Endothelial cell of umbilical vein (primary cell): Measurements from ENCODE around the gene CCDC12. TPM values are rescaled to one million over a fixed set of nuclear protein-coding genes. Genes with fewer than 3 reads are reported as not detected.

ENCODE experiments used
- BruUV-seq: library from RNA; stranded (reverse); fragments of 400-500 nt; replicated peaks from 2 replicates; lab custom pipeline; 2021; lab: Mats Ljungman, UMichigan
- CTCF ChIA-PET: fragments of 300-600, 350-600 bp; sonication (Branson Sonifier 250); formaldehyde crosslinking; loops from one replicate; lab custom pipeline; 2021; ENCODE audit warnings: antibody characterized with exemption, inconsistent platforms; lab: Charles Lee
- POLR2A ChIA-PET: fragments of 300-600, 350-600 bp; sonication (Branson Sonifier 250); formaldehyde crosslinking; loops from one replicate; lab custom pipeline; 2021; ENCODE audit warnings: antibody characterized with exemption, inconsistent platforms; lab: Charles Lee
- DNase-seq: peaks from one replicate; pipeline ENCODE4 v3.0.0-alpha.2; 2011; ENCODE audit warnings: low read depth, low spot score
- FAIRE-seq: peaks from 2 replicates; lab custom pipeline; 2011; peaks lifted over from hg19 to GRCh38; lab: Jason Lieb, UNC
- H2AFZ ChIP-seq: 2 replicates; pipeline ENCODE4 v1.6.0; 2012; ENCODE audit warnings: low read depth, low read length, control low read depth, inconsistent platforms
- H3K27ac ChIP-seq: 2 replicates; pipeline ENCODE4 v1.5.1; 2011; ENCODE audit warnings: low read depth, mild to moderate bottlenecking, control low read depth, low read length, moderate library complexity; ENCODE audit not compliant: insufficient read depth
- H3K27me3 ChIP-seq, 2 experiments: 2 replicates each; pipeline versions ENCODE4 v1.6.0 to v1.6.1; 2011; ENCODE audit warnings: low read length in 2 of 2, mixed read lengths in 1 of 2; ENCODE audit not compliant: control insufficient read depth in 2 of 2, insufficient read depth in 2 of 2
- H3K36me3 ChIP-seq, 2 experiments: 2 replicates in 1 of 2; 3 replicates in 1 of 2; pipeline ENCODE4 v1.5.1; 2011; ENCODE audit warnings: low read length in 2 of 2, mild to moderate bottlenecking in 1 of 2, moderate library complexity in 1 of 2; ENCODE audit not compliant: control insufficient read depth in 2 of 2, insufficient read depth in 2 of 2; ENCODE audit errors: extremely low read depth in 1 of 2
- H3K4me1 ChIP-seq: 3 replicates; pipeline ENCODE4 v1.5.1; 2011; ENCODE audit warnings: mild to moderate bottlenecking, low read length; ENCODE audit not compliant: control insufficient read depth, insufficient read depth; ENCODE audit errors: extremely low read depth
- H3K4me2 ChIP-seq: 2 replicates; pipeline ENCODE4 v1.6.1; 2011; ENCODE audit warnings: low read length, control low read depth, mixed read lengths; ENCODE audit not compliant: insufficient read depth
- H3K4me3 ChIP-seq, 3 experiments: fragments of 200-600 bp in 1 of 3; sonication (generic), shearing (Covaris generic) in 1 of 3; replicated peaks in 1 of 3; 2 replicates each; pipeline ENCODE4 v1.5.1; 2011 to 2016; ENCODE audit warnings: control low read depth in 3 of 3, low read length in 3 of 3, mild to moderate bottlenecking in 2 of 3, inconsistent platforms in 1 of 3, low read depth in 1 of 3, moderate library complexity in 1 of 3; ENCODE audit not compliant: insufficient read depth in 1 of 3
- H3K79me2 ChIP-seq: 2 replicates; pipeline ENCODE4 v1.6.0; 2012; ENCODE audit warnings: low read length, inconsistent platforms; ENCODE audit not compliant: control insufficient read depth, insufficient read depth
- H3K9ac ChIP-seq: replicated peaks from 2 replicates; pipeline ENCODE3; 2011; ENCODE audit warnings: low read length, control low read depth; ENCODE audit not compliant: insufficient read depth; ENCODE audit errors: extremely low read depth
- H3K9me1 ChIP-seq: replicated peaks from 3 replicates; pipeline ENCODE4 v1.6.0; 2011; ENCODE audit warnings: mild to moderate bottlenecking, low read length; ENCODE audit not compliant: control insufficient read depth, insufficient read depth; ENCODE audit errors: extremely low read depth
- H3K9me3 ChIP-seq: replicated peaks from 2 replicates; pipeline ENCODE4 v1.5.1; 2012; ENCODE audit warnings: low read length, inconsistent platforms; ENCODE audit not compliant: control insufficient read depth, insufficient read depth
- H4K20me1 ChIP-seq: replicated peaks from 2 replicates; pipeline ENCODE3; 2011; ENCODE audit warnings: mild to moderate bottlenecking, low read length; ENCODE audit not compliant: control insufficient read depth, insufficient read depth; ENCODE audit errors: extremely low read depth
- CTCF ChIP-seq, 2 donors: IDR thresholded peaks; 1 replicate in 1 of 2; 2 replicates in 1 of 2; pipeline ENCODE4 v1.5.1; 2011; ENCODE audit warnings: low read length in 2 of 2, mild to moderate bottlenecking in 2 of 2, moderate library complexity in 2 of 2, control low read depth in 1 of 2, inconsistent platforms in 1 of 2, low read depth in 1 of 2; ENCODE audit not compliant: insufficient read depth in 1 of 2; ENCODE audit errors: extremely low read depth in 1 of 2
- EZH2 ChIP-seq: IDR thresholded peaks from 2 replicates; pipeline ENCODE4 v1.6.1; 2012; ENCODE audit warnings: borderline replicate concordance, low read depth, mild to moderate bottlenecking, moderate library complexity, low read length, inconsistent platforms; ENCODE audit not compliant: severe bottlenecking
- FOS ChIP-seq: IDR thresholded peaks from 2 replicates; pipeline ENCODE4 v1.6.1; 2011; ENCODE audit warnings: mild to moderate bottlenecking, low read length, moderate library complexity, borderline replicate concordance; ENCODE audit not compliant: insufficient read depth
- GATA2 ChIP-seq: IDR thresholded peaks from 2 replicates; pipeline ENCODE4 v1.7.0; 2011; ENCODE audit warnings: low read depth, mild to moderate bottlenecking, moderate library complexity, mixed read lengths, low read length; ENCODE audit not compliant: insufficient read length, insufficient read depth
- JUN ChIP-seq: IDR thresholded peaks from 2 replicates; pipeline ENCODE4 v1.6.1; 2011; ENCODE audit warnings: borderline replicate concordance, low read depth; ENCODE audit not compliant: insufficient read length, insufficient read depth
- MYC ChIP-seq: IDR thresholded peaks from one replicate; pipeline ENCODE4 v1.6.1; 2011; ENCODE audit warnings: mild to moderate bottlenecking, low read depth, low read length
- POLR2A ChIP-seq: IDR thresholded peaks from 2 replicates; pipeline ENCODE4 v1.6.1; 2012; ENCODE audit warnings: low read depth, mild to moderate bottlenecking, control low read depth, low read length
- POLR2AphosphoS5 ChIP-seq: IDR thresholded peaks from 2 replicates; pipeline ENCODE4 v1.6.1; 2012; ENCODE audit warnings: low read depth, mild to moderate bottlenecking, control low read depth, low read length, moderate library complexity; ENCODE audit not compliant: insufficient read depth
- dilution Hi-C: fragments of 300-500 bp; cut with MboI; formaldehyde crosslinking; loops from one replicate; pipeline ENCODE4 v1.15.0; 2019; ENCODE audit warnings: low sequenced_read_pairs; ENCODE audit not compliant: extremely low pct_ligation_motif_present
- intact Hi-C: fragments of 100-400 bp; cut with micrococcal nuclease; formaldehyde crosslinking; loops from one replicate; pipeline ENCODE4 v1.10.0; 2022
- polyA plus RNA-seq, 4 experiments: library from polyadenylated mRNA; depleted of rRNA in 3 of 4; stranded (reverse) in 3 of 4; unstranded in 1 of 4; fragments of >200 nt; gene quantifications; 2 replicates each; pipeline versions ENCODE4 v1.2.1 to v1.2.3, GENCODE V29; 2011 to 2012; ENCODE audit warnings: missing spikeins in 1 of 4
- total RNA-seq: library from RNA; stranded (reverse); gene quantifications from 2 replicates; pipeline ENCODE4 v1.2.3, GENCODE V29; 2021
- TF ChIP-seq, protein P1 (sequence below): IDR thresholded peaks from 2 replicates; pipeline ENCODE4 v1.6.1; 2011; ENCODE audit not compliant: insufficient read depth, insufficient read length

Gene CCDC12
- total and polyA plus RNA-seq, 2 donors (not counting 3 experiments of a cell fraction or from before 2014, with no cell fraction given), result 35.1 to 50.5 TPM

DNA sequence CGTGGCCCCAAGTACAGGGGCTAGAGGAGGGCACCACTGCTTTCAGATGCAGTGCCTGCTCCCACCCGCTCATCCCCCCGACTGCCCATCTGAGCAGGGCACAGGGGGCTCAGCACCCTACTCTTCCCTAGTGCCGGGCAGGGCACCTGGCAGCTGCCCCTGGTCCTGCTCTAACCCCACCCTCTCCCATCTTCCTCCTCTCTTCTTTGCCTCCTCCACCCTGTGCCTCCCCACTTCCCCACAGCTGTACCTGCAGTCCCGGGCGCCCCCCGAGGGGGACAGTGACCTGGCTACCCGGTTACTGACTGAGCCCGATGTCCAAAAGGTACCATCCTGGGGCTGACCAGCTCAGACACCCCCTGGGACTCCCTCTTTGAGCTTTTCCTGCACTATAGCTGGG lies 15.7 kb upstream of the CCDC12 start:
- H3K4me2 ChIP-seq, result no peak overlapping the region
- peaks cover 16% of the 10 kb centered on the region for H3K4me1 ChIP-seq
- ChIA-PET POLR2A (interaction anchor here (0.6 kb wide), 1 partner anchor 277 kb away, joined by 3 read pairs; no protein-coding TSS in a partner anchor), CTCF (interaction anchor here (1.1 to 1.7 kb wide), 2 partner anchors 16 to 69 kb away, joined by 3 to 9 read pairs; no protein-coding TSS in a partner anchor)
- peaks cover 5% of the 10 kb centered on the region for H3K79me2 ChIP-seq
- TF ChIP-seq, protein P1, sequence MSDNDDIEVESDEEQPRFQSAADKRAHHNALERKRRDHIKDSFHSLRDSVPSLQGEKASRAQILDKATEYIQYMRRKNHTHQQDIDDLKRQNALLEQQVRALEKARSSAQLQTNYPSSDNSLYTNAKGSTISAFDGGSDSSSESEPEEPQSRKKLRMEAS, result no peak
- no peak for TF ChIP-seq POLR2A
- TF ChIP-seq FOS, result no peak
- no peak for TF ChIP-seq JUN
- TF ChIP-seq POLR2AphosphoS5, result no peak
- no peak for TF ChIP-seq GATA2
- no peak for TF ChIP-seq CTCF (IDR thresholded peaks at IDR 0.05; ENCODE audit: extremely low read depth in 1 of 2, insufficient read depth in 1 of 2, low read depth in 1 of 2, low read length in 2 of 2)
- no peak for TF ChIP-seq MYC
- TF ChIP-seq EZH2, result no peak
- no peak overlapping the region for H3K27ac ChIP-seq
- intact Hi-C loops (loop anchor here (10.0 kb wide), 1 partner anchor 287 kb away; the partner anchor contains the start of gene TMIE), dilution Hi-C loops (no loop called here)
- no peaks in the 10 kb centered on the region for H3K9me3 ChIP-seq
- peaks cover 3 to 18% of the 10 kb centered on the region in 2 experiments for H3K36me3 ChIP-seq
- no peak overlapping the region for H3K9ac ChIP-seq
- FAIRE-seq (no peak), DNase-seq (no peak)
- H3K27me3 ChIP-seq, result no peaks in the 10 kb centered on the region
- H4K20me1 ChIP-seq, result no peaks in the 10 kb centered on the region
- H3K4me3 ChIP-seq, result no peak overlapping the region
- H3K9me1 ChIP-seq, result no peaks in the 10 kb centered on the region
- BruUV-seq, result no TSS peak
- H2AFZ ChIP-seq, result no peak overlapping the region
